Skeletal muscle cell (primary cell): ENCODE measurements around the gene GOLGA8H.
A peak's percentile ranks its signal among the peaks of the same experiment; 100 is the strongest.
"Not testable (repeated sequence)": the region's sequence is repeated elsewhere in the genome, so short reads cannot be mapped to it uniquely, and the experiment has no call there.

Experiments used
- DNase-seq: peaks from one replicate; pipeline ENCODE4 v3.0.0-alpha.2; 2010; ENCODE audit warnings: low read depth
- H3K4me3 ChIP-seq: 2 replicates; pipeline ENCODE4 v1.5.1; 2011; ENCODE audit warnings: low read depth, mild to moderate bottlenecking, control low read depth, low read length, moderate library complexity

Gene GOLGA8H

GRCh38 chr15:30603796-30604195 is at the start of gene GOLGA8H:
Gene GOLGA8H (plus strand): TSS chr15:30604028. CDS start chr15:30604126, 98 bp downstream.
- not testable (repeated sequence) for DNase-seq, H3K4me3 ChIP-seq

GRCh38 chr15:30566949-30567348 is 36.9 kb upstream of the GOLGA8H start:
- not testable (repeated sequence) for DNase-seq, H3K4me3 ChIP-seq

- DNase-seq, H3K4me3 ChIP-seq: not testable (repeated sequence)
Observed at GRCh38 chr15:30573012-30573491, 30.8 kb upstream of the GOLGA8H start.

GRCh38 chr15:30579394-30579970 is 24.3 kb upstream of the GOLGA8H start:
- H3K4me3 ChIP-seq, DNase-seq: not testable (repeated sequence)

- DNase-seq, H3K4me3 ChIP-seq: not testable (repeated sequence)
Observed at GRCh38 chr15:30580716-30581115, 23.1 kb upstream of the GOLGA8H start.

GRCh38 chr15:30598953-30599352 is 4.9 kb upstream of the GOLGA8H start:
- DNase-seq, H3K4me3 ChIP-seq: not testable (repeated sequence)

GRCh38 chr15:30612271-30612670 is 8.4 kb downstream of the GOLGA8H start:
- not testable (repeated sequence) for DNase-seq

GRCh38 chr15:30621342-30621741 is 17.5 kb downstream of the GOLGA8H start:
- DNase-seq, H3K4me3 ChIP-seq: not testable (repeated sequence)

More at GRCh38 chr15:30612271-30612670, 8.4 kb downstream of the GOLGA8H start:
- H3K4me3 ChIP-seq, result not testable (repeated sequence)

GRCh38 chr15:30625436-30626193 is 21.8 kb downstream of the GOLGA8H start, which contains the start of gene ARHGAP11B:
Gene ARHGAP11B (plus strand): TSS chr15:30626128.
- DNase-seq, result peak; percentile 91
- H3K4me3 ChIP-seq, result peak within 1 kb of the TSS; percentile 60

- H3K4me3 ChIP-seq, result peak overlapping the region; percentile 60
- not testable (repeated sequence) for DNase-seq
Observed at GRCh38 chr15:30626194-30626565, 22.4 kb downstream of the GOLGA8H start.

- DNase-seq, result not testable (repeated sequence)
- peak overlapping the region; percentile 60 for H3K4me3 ChIP-seq
Observed at GRCh38 chr15:30626632-30627031, 22.8 kb downstream of the GOLGA8H start.

- no peak overlapping the region for H3K4me3 ChIP-seq
- DNase-seq, result no peak
Observed at GRCh38 chr15:30650012-30650929, 46.4 kb downstream of the GOLGA8H start.

GRCh38 chr15:30661154-30661553 is 57.3 kb downstream of the GOLGA8H start:
- DNase-seq, H3K4me3 ChIP-seq: not testable (repeated sequence)
